COR-L47 (cell line): ENCODE data around the gene MAJIN.
"Not testable (repeated sequence)": the region's sequence is repeated elsewhere in the genome, so short reads cannot be mapped to it uniquely, and the experiment has no call there.

Source experiments
- DNase-seq: peaks from one replicate; lab custom pipeline; 2025; lab: John Stamatoyannopoulos, UW

The MAJIN gene, protein sequence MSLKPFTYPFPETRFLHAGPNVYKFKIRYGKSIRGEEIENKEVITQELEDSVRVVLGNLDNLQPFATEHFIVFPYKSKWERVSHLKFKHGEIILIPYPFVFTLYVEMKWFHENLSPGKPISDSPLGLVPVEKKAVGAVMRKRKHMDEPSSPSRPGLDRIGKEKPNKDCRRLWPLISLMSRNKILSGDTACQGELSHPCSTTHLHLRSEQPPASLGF

DNA sequence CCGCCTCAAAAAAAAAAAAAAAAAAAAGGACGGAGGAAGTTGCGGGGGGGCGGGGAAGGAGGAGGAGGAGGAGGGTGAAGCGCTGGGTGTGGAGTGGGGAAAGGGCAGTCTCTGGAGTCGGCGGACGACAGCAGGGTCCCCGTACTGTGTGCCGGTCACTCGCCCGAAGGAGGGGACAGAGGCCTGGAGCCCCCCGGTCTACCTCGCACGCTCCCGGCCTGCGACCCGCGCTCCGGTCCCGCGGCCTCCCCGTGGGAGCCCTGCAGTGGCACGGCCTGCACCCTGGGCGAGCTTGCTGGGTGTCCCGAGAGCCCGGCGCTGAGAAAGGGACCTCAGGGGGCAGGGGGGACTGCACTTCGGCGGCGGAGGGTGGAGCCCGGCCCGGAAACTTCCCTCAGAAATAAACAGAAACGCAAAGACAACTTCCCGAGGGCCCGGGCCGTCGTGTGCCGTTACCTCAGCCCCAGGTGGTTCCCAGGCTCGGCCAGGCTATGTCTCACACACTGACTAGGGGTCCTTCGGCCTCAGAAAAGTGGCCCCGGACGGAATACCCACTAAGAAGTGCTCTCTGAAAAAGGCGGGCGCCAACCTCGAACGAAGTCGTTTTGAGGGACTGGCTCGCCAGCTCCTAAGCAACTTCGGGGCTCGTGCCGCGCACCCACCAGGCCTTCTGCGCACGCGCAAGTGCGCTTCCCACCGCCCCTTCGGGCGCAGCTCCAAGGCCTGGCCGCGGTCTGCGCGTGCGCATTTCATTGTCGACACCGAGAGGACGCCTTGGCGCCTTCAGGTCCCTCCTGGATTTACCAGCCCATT is at the start of gene MAJIN:
Gene MAJIN, minus strand, starts transcription at position 688 of the 813 bp plus-strand sequence. CDS start 12,703 bp downstream, outside the sequence.
- DNase-seq, result no peak

DNA sequence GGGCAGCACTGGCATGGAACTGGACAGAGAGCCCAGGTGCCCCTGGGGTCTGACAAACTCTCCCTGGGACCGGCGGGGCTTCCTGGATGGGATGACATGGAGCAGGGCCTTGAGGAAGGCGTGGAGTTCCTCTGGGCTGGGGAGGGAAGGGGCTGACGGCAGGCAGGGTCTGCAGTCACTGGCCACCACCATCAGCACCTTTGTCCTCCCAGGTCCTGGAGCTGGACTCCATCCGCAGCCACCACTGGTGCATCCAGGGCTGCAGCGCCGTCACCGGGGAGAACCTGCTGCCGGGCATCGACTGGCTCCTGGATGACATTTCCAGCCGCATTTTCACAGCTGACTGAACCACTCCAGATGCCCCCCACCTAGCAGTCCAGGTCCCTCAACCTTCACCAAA is 49.6 kb upstream of the MAJIN start:
- no peak for DNase-seq

DNA sequence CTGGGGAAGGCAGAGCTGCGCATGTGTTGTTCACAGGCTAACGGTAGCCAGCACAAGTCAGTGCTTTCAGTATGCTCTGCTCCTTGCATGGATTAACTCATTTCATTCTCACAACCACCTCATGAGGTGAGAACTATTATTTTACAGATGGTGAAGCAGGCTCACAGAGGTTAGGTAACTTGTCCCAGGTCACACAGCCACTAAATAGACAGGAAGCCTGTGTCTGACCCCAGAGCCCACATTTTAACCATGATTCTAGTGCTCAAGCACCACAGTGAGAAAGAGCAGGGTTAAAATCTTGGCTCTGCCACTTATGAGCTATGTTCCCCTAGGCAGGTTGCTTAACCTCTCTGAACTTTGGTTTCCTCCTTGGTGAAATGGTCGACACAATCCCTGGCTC is 49.1 kb upstream of the MAJIN start:
- DNase-seq, result no peak

DNA sequence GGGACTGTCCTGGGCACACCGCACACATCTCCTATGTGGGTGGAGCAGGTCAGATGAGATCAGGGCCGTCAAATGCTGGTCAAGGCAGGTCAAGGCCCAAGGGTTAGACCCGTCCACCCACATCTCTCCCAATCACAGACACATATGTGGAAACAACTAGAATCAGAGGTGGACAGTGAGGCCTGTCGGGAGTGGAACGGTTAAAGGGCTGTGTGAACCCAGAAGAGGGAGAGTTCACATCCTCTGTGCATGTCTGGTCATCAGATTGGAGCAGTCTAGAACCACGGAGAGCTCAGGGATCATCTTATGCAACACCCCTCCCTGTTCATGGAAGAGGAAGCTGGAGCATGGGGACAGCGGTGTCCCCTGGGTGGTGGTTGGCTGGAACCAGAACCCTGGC is 47.9 kb upstream of the MAJIN start:
- no peak for DNase-seq

DNA sequence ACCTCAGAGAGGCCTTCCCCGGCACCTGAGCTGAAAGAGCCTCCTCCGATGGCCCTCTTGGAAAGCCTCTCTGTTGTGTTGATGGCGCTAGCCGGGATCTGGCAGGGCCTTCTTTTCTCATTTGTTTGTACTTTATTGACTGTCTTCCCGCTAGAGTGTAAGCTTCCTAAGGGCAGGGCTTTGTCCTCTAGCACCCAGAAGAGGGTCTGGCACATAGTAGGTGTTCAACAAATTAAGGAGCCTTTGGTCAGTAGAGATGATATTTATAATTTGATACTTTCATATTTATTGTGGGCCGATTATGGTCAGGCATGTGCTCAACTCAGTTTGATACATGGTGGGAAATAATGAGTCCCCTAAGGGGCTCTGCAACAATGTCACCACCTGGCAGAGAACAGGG is 46.0 kb upstream of the MAJIN start:
- no peak for DNase-seq

DNA sequence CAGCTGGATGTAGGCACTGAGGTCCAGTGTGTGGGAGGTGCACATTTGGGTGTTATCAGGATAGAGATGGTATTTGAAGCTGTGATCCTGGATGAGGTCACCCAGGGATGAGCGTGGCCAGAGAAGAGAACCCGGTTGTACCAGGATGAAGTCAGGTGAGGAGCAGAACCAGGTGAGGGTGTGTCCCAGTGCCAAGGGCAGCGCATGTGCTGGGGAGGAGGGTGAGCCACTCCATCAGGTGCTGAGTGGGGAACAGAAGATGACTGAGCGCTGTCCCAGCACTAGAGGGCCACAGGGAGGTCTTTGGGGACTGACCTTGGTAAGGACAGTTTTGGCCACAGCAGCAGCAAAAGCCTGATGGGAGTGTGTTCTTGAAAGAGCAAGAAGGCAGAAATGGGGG is 44.8 kb upstream of the MAJIN start:
- no peak for DNase-seq

DNA sequence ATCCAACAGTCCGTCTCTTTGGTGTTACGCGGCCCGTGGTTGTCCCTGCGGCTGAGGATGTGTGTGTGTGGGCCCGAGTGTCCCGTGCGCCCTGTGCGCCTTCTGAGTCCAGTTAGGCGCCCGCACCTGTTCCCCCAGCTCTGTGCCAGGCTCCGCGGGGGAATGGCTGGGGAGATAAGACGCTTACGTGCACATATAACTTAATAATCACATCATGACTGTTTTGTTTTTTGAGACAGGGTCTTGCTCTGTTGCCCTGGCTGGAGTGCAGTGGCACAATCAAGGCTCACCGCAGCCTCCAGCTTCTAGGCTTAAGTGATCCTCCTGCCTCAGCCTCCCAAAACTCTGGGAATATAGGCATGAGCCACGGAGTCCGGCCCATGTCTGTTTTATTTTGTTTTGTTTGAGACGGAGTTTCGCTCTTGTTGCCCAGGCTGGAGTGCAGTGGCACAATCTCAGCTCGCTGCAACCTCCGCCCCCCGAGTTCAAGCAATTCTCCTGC is 42.9 kb upstream of the MAJIN start:
- no peak for DNase-seq

DNA sequence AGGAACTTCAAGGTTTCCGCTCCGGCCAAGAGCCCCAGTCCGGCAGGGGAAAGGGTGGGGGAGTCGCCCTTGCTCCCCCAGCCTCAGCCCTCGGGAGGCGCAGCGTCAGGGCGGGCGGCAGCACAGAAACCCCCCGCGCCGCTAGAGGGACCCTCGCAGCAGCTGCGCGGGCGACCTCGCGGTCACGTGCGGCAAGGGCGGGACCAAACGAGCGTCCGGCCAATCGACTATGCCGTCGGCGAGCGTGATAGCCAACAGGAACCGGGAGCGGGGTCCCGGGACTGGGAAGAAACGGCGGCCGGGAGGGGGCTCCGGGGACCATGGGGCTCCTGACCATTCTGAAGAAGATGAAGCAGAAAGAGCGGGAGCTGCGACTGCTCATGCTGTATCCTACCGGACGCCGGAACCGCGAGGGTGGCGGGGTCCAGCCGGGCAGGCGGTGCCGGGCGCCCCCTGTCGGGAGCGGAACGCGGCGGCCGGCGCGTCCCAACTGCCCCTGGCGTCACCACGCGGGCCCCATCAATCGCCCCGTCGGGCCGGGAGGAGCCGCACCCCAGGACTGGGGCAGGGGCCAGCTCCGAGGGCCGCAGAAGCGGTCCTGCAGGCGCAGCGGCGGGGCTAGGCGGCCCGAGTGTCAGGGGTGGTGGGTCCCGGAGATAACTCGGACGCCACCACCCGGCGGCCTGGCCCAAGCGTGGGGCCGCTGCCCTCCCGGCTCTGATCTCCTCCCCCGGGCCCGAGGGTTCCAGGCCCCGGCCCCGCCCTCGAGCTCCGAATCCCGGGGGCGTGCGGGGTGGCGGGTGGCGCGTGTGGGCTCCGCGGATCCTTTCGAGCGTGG is 42.2 kb upstream of the MAJIN start, which contains the start of gene ARL2:
Gene ARL2, plus strand, starts transcription at position 273 of the 838 bp plus-strand sequence. Its CDS starts 48 bp downstream, at position 321.
- peak; percentile 90 for DNase-seq

DNA sequence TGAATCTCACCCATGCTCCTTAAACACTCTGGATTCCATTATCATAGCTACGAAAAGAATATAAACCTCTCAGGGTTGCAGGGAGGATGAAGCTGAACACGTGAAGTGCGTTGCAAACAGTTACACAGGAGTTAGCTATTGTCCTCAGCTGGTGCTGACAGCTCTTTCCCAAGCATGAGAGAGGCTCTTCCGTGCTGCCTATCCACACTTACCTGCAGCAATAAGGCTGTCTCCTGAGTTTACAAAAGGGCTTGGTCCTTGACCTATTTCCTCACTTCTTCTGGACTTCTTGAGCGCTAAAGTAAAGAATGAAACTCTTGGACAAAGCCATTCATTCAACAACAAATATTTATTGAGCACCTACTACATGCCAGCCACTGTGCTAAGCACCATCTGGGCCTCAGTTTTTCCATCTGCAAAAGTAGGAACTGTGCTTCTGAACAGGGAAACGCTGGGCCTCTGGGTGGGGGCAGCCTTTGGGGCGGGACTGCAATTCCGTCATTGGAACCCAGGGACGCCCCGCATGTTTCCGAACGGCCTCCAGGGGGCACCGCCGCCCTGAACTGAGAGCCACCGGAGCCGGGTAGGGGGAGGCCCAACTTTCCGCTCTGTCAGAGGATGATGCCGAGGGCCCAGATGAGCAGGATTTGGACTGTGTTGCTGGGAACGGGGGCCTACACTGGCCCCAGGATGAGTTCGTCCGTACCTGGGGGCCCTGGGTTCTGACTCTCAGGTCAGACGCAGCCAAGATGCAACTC is 41.4 kb upstream of the MAJIN start:
- DNase-seq, result peak; percentile 74

DNA sequence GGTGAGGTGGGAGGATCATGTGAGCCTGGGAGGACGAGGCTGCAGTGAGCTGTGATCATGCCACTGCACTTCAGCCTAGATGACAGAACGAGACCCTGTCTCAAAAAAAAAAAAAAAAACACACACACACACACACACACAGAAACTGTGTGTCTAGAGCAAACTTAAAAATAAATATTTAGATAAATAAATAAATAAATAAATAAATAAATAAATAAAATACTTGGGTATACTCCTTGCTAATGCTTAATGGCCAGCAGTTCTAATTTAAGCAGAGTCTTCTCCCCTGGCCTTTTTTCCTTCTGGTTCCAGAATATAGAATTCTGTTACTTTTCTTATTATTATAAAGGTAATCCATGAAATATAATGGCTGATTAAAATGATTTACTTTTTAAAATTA is 37.0 kb upstream of the MAJIN start:
- DNase-seq, result no peak

DNA sequence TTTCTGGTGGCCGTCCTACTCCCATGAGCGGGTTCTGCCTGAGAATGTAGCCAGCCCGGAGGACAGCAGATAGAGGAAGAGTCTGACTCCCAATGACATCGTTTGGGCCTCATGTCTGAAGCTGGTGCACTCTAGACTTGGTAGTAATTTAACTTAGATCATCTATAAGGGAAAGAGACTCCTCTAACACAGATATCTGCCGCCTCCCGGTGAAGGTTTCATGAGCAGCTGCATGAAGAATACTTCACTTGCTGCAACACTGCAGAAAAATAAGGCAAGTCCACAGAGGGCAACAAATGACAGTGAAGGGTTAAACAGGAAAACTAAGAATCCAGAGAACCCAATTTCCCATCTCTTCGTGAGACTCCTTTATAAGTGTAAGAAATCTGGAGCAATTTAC is 36.1 kb upstream of the MAJIN start:
- no peak for DNase-seq

DNA sequence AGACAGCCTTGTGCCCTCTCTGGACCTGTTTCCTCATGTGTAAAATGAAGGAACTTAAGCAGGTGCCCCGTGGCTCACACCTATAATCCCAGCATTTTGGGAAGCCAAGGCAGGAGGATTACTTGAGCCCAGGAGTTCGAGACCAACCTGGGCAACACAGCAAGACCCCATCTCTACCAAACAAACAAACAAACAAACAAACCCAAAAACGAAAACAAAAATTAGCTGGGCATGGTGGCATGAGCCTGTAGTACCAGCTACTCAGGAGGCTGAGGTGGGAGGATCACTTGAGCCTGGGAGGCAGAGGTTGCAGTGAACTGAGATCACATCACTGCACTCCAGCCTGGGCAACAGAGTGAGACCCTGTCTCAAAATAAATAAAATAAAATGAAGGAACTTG is 32.1 kb upstream of the MAJIN start:
- not testable (repeated sequence) for DNase-seq

DNA sequence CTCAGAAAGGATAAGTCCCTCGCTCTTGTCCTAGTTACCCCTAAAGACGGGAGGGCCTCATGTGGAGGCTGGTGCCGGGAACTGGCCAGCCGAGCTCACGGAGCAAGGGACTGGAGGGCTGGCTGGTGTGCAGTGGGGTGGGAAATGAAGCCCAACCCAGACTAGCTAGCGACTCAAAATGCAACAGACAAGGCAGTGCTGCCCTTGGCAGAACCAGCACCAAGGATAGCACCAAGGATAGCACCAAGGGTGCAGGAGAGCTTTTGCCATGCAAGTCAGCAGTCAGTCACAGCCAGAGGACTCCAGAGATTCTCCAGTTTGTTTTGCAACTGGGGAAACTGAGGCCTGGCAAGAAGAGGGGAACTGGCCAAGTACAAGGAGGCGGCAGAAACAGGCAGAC is 31.4 kb upstream of the MAJIN start:
- no peak for DNase-seq

DNA sequence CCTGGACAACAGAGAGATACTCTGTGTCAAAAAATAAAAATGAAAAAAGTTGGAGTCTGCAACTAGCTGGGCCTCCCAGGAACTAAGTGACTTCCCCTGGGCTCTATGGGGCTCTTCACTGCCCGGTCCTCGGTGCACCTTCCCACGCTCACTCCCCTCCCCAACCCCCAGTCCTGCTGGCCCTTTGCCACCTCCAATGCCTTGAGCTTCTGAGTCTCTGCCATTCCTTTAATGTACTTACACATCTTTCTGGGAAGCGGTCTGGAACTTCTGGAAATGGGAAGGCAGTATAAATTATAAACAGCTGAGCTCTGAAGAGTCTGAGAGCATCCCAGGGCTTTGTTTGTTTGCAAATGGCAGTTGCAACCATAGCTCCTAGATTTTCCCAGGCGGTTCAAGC is 30.8 kb upstream of the MAJIN start:
- DNase-seq, result no peak

DNA sequence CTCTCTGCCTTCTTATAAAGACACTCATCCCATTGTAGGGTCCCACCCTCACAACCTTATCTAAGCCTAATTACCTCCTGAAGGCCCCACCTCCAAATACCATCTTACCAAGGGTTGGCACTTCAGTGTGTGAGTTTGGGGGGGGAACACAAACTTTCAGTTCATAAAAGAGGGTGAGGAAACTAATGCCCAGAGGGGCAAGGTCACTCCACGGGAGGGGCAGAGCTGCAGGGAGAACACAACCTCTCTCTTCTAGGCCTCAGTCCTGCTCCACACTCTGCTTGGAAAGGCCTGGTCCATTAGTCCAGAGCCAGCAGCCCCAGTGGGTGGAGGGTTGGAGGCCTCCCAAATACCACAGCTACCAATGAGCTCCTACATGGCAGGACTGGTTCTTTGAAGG is 27.6 kb upstream of the MAJIN start:
- DNase-seq, result no peak

DNA sequence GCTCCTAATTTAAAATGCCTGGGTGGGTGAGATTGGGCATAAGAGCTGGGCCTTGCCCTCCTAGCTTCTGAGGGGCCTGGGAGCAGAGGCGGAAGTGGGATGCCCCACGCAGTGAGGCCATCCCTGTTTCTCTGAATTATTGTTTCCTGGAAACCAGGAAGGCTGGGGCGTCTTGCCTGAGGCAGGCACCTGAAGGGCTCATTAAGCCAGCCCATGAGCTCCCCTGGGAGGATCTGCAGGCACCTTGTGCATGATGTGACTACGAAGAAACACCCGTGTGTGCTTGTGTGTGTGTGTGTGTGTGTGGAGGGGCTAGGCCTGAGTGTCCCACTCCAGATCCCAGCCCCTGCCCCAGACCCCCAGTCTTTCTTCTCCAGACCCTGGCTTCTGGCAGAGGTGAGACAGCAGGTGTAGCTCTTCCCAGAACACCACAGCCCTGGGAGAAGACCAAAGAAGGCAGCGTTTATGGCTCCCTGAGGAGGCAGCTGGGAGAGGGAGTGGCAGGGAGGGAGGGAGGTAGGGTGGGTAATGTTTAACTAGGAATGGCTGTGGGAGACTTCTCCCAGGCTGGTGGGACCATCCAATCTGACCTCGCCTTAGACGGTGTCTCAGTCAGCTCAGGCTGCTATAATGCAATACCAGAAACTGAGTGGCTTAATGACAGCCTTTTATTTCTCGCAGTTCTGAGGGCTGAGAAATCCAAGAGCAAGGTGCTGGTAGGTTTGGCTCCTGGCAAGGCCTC is 27.0 kb upstream of the MAJIN start:
- DNase-seq, result no peak

DNA sequence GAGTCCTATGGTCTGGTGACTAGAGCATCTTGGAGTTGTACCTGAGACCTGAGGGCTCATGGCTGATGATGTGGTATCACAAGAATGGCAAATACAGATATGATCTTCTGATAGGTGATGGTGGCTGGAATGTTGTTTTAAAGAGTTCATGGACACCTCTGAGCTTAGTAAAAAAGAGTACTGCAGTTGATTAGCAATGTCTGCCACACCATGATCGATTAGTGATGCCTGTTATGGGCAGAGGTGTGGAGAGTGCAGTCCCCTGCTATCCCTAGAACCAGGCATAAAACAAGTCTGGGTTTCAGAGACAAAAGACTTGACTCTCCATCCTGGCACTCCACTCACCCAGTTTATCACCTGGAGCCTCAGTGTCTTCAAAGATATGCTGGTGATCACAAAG is 26.2 kb upstream of the MAJIN start:
- no peak for DNase-seq

DNA sequence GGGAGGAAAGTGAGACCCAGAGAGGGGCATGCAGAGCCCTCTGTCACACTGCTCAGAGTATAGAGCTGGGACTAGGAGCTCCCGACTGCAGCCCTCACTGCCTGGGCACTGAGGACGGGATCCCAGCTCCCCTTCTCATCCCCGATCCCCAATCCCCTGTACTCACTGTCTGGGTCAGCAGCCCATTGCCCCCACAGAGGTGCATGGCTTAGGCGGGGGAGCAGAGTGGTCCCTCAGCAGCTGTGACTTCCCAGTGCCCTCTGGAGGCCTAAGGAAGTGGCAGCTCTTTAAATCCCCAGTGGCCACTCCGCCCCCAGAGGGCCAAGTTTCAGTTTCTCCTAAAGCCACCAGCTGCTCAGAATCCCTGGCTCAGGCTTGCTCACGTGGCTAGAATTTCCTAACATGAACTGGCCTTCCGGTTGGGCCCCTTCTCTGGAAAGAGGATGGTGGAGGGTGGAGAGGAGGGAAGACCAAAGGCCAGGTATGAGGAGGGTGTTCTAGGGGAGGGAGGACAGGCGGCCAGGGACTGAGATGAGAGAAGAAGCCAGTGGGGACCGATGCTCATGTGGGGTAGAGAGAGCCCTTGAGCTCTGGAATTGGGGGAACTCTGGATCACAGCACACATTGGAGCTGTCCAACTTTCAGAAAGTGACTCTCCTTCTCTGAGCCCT is 24.9 kb upstream of the MAJIN start, which contains the start of gene BATF2:
Gene BATF2, minus strand, starts transcription at position 262 of the 671 bp plus-strand sequence. Its CDS starts 57 bp downstream, at position 205.
- DNase-seq, result peak; percentile 48

DNA sequence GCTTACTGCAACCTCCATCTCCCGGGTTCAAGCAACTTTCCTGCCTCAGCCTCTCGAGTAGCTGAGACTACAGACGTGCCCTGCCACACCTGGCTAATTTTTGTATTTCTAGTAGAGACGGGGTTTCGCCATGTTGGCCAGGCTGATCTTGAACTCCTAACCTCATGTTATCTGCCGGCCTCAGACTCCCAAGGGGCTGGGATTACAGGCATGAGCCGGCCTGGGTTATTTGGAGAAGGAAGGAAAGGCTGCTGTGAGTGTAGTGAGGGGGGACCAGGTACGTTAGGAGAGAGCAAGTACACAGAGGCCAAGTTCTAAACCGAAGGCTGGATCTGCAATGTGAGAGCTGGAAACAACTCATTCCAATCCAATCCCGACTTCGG is 24.4 kb upstream of the MAJIN start:
- DNase-seq, result no peak

DNA sequence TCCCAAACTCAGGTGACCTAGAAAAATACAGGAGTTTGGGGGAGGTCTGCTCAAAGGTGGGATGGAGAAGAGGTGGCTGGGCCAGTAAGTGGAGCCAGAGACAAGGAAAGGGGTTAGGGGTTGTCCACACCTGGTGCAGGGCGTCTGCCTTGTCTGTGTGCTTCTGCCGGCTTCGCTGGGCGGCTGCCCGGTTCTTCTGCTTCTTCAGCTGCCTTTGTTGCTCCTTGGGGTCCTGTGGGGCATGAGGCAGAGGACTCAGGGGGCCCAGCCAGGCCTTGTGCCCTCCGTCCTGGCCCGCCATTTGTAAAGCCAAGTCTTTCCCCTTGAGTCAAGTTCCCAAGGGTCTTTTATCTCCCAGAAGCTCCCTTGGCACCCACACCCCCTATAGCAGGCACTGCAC is 22.4 kb upstream of the MAJIN start:
- no peak for DNase-seq
